ENCODE data around the gene DDX20. TPM values are rescaled to one million over a fixed set of nuclear protein-coding genes. Genes with fewer than 3 reads are reported as not detected.

Gene DDX20
- total and polyA plus RNA-seq, 8 donors, result 0.58 to 55.6 (median 9.6) TPM

GRCh38 chr1:111776861-111777260 lies 21.2 kb downstream of the DDX20 start:
- H3K27me3 ChIP-seq, result no peaks in the 10 kb centered on the region
- H3K9me3 ChIP-seq, result no peaks in the 10 kb centered on the region
- H3K4me3 ChIP-seq, result no peak overlapping the region
- no peak overlapping the region for H3K27ac ChIP-seq
- H3K4me1 ChIP-seq, result no peaks in the 10 kb centered on the region
- 83 to 96% (median 93%) methylated on average over 8 of the region's 8 CpGs for WGBS, 5 donors
- intact Hi-C loops (cut with DNase I; ENCODE audit: low total_unique reads), result no loop called here
- no peak for DNase-seq
- TF ChIP-seq, protein P1, sequence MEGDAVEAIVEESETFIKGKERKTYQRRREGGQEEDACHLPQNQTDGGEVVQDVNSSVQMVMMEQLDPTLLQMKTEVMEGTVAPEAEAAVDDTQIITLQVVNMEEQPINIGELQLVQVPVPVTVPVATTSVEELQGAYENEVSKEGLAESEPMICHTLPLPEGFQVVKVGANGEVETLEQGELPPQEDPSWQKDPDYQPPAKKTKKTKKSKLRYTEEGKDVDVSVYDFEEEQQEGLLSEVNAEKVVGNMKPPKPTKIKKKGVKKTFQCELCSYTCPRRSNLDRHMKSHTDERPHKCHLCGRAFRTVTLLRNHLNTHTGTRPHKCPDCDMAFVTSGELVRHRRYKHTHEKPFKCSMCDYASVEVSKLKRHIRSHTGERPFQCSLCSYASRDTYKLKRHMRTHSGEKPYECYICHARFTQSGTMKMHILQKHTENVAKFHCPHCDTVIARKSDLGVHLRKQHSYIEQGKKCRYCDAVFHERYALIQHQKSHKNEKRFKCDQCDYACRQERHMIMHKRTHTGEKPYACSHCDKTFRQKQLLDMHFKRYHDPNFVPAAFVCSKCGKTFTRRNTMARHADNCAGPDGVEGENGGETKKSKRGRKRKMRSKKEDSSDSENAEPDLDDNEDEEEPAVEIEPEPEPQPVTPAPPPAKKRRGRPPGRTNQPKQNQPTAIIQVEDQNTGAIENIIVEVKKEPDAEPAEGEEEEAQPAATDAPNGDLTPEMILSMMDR (IDR thresholded peaks at IDR 0.05), result no peak
- no peak for TF ChIP-seq EP300 (IDR thresholded peaks at IDR 0.05)
- TF ChIP-seq POLR2A (IDR thresholded peaks at IDR 0.05), result no peak
- no peak for TF ChIP-seq POLR2AphosphoS5 (IDR thresholded peaks at IDR 0.05)
- peaks cover 0 to 36% (median 2%) of the 10 kb centered on the region in 4 donors for H3K36me3 ChIP-seq

GRCh38 chr1:111777301-111777700 lies 21.6 kb downstream of the DDX20 start:
- Histone ChIP-seq H3K27ac (no peak overlapping the region), H3K9me3 (no peaks in the 10 kb centered on the region), H3K36me3 (peaks cover 0 to 39% (median 2%) of the 10 kb centered on the region in 4 donors), H3K27me3 (no peaks in the 10 kb centered on the region), H3K4me1 (no peaks in the 10 kb centered on the region), H3K4me3 (no peak overlapping the region)
- intact Hi-C loops (cut with DNase I; ENCODE audit: low total_unique reads), result no loop called here
- no peak for DNase-seq
- no peak for TF ChIP-seq POLR2A (IDR thresholded peaks at IDR 0.05)
- no peak for TF ChIP-seq POLR2AphosphoS5 (IDR thresholded peaks at IDR 0.05)
- TF ChIP-seq, protein P1 (IDR thresholded peaks at IDR 0.05), result no peak
- TF ChIP-seq EP300 (IDR thresholded peaks at IDR 0.05), result no peak
- 71 to 83% (median 81%) methylated on average over 1 of the region's 1 CpG for WGBS, 5 donors

DNA sequence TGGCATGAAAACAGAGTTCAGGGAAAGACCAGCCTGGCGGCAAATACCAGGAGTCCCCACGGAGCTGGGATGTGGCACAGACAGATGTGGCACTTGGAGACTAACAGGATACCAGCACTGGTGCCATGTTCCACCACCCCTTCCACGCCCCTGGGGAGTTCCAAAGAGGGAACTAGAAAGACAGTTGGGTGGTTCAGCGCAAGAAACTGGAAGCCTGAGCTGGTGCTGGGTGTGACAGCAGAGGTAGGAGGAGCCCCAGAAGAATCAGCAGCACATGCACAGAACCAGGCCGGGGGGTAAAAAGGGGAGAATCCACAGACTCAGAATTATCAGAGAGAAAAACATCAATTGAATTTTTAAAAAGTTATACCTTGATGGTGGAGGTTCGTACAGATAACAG lies 22.4 kb downstream of the DDX20 start:
- Histone ChIP-seq H3K36me3 (peaks cover 0 to 39% (median 2%) of the 10 kb centered on the region in 4 donors), H3K4me1 (no peaks in the 10 kb centered on the region), H3K9me3 (no peaks in the 10 kb centered on the region), H3K27ac (no peak overlapping the region), H3K27me3 (no peaks in the 10 kb centered on the region), H3K4me3 (no peak overlapping the region)
- WGBS, 5 donors, result 81 to 90% (median 86%) methylated on average over 6 of the region's 6 CpGs
- no peak for DNase-seq
- intact Hi-C loops (cut with DNase I; ENCODE audit: low total_unique reads), result no loop called here
- TF ChIP-seq POLR2A (IDR thresholded peaks at IDR 0.05) (no peak), EP300 (IDR thresholded peaks at IDR 0.05) (no peak)

GRCh38 chr1:111778541-111779051 lies 22.9 kb downstream of the DDX20 start:
- Histone ChIP-seq H3K27ac (no peak overlapping the region), H3K9me3 (no peaks in the 10 kb centered on the region), H3K4me1 (no peaks in the 10 kb centered on the region), H3K27me3 (no peaks in the 10 kb centered on the region), H3K4me3 (no peak overlapping the region), H3K36me3 (peaks cover 0 to 39% (median 2%) of the 10 kb centered on the region in 4 donors)
- WGBS, 5 donors, result 58 to 80% (median 73%) methylated on average over 2 of the region's 2 CpGs
- intact Hi-C loops (cut with DNase I; ENCODE audit: low total_unique reads), result no loop called here
- TF ChIP-seq POLR2A (IDR thresholded peaks at IDR 0.05) (no peak), POLR2AphosphoS5 (IDR thresholded peaks at IDR 0.05) (no peak), EP300 (IDR thresholded peaks at IDR 0.05) (no peak)
- TF ChIP-seq, protein P1 (IDR thresholded peaks at IDR 0.05), result no peak
- DNase-seq, result no peak

- Histone ChIP-seq H3K36me3 (peaks cover 0 to 31% (median 2%) of the 10 kb centered on the region in 4 donors), H3K4me1 (no peaks in the 10 kb centered on the region), H3K27me3 (no peaks in the 10 kb centered on the region), H3K27ac (no peak overlapping the region), H3K4me3 (no peak overlapping the region), H3K9me3 (no peaks in the 10 kb centered on the region)
- no peak for TF ChIP-seq EP300 (IDR thresholded peaks at IDR 0.05)
- no peak for TF ChIP-seq POLR2AphosphoS5 (IDR thresholded peaks at IDR 0.05)
- TF ChIP-seq, protein P1 (IDR thresholded peaks at IDR 0.05), result no peak
- no peak for TF ChIP-seq POLR2A (IDR thresholded peaks at IDR 0.05)
- DNase-seq, result no peak
- intact Hi-C loops (cut with DNase I; ENCODE audit: low total_unique reads), result no loop called here
- WGBS, 5 donors, result 67 to 95% (median 82%) methylated on average over 1 to 2 of the region's 2 CpGs
Measured at GRCh38 chr1:111779546-111779945, 23.8 kb downstream of the DDX20 start.
